Measurements from ENCODE around the gene VEGFA. TPM values are rescaled to one million over a fixed set of nuclear protein-coding genes. Genes with fewer than 3 reads are reported as not detected.

Gene VEGFA
- total and polyA plus RNA-seq, 2 experiments from 2014 or later, result 148 to 179 TPM

GRCh38 chr6:43803783-43804549 is 34.0 kb downstream of the VEGFA start:
- peaks cover 77% of the 10 kb centered on the region for H3K4me1 ChIP-seq (ENCODE audit: insufficient read depth)
- H3K79me2 ChIP-seq, result no peaks in the 10 kb centered on the region
- no peaks in the 10 kb centered on the region for H3K9me2 ChIP-seq (replicated peaks; ENCODE audit: insufficient read depth)
- no peak overlapping the region for H2AFZ ChIP-seq
- peak overlapping the region; percentile 94 for H3K27ac ChIP-seq
- no peaks in the 10 kb centered on the region for H3K36me3 ChIP-seq (replicated peaks; ENCODE audit: insufficient read depth, low read depth)
- H3K4me2 ChIP-seq, result peak overlapping the region; percentile 19
- H3K9me3 ChIP-seq (ENCODE audit: low read depth), result no peaks in the 10 kb centered on the region
- H4K20me1 ChIP-seq (ENCODE audit: insufficient read depth, poor library complexity, severe bottlenecking), result no peaks in the 10 kb centered on the region
- H3K4me3 ChIP-seq, result no peak overlapping the region
- peak; percentile 68 for DNase-seq (ENCODE audit: low spot score)
- 78% methylated on average over 2 of the region's 2 CpGs for WGBS (ENCODE audit: low lambda C conversion rate, missing lambda C conversion rate)
- TF ChIP-seq EZH2 (IDR thresholded peaks at IDR 0.05; ENCODE audit: borderline replicate concordance), result no peak
- TF ChIP-seq CTCF (IDR thresholded peaks at IDR 0.05; ENCODE audit: poor library complexity), result no peak
- no peak for TF ChIP-seq EZH2phosphoT487 (IDR thresholded peaks at IDR 0.05; ENCODE audit: low read depth, severe bottlenecking, unreplicated experiment)
- no peaks in the 10 kb centered on the region for H3K27me3 ChIP-seq

- Histone ChIP-seq H3K4me1 (ENCODE audit: insufficient read depth) (peaks cover 73% of the 10 kb centered on the region), H3K27ac (peak overlapping the region; percentile 94), H3K36me3 (replicated peaks; ENCODE audit: insufficient read depth, low read depth) (no peaks in the 10 kb centered on the region), H3K4me2 (peak overlapping the region; percentile 71), H3K79me2 (no peaks in the 10 kb centered on the region), H4K20me1 (ENCODE audit: insufficient read depth, poor library complexity, severe bottlenecking) (no peaks in the 10 kb centered on the region), H3K4me3 (no peak overlapping the region), H3K9me2 (replicated peaks; ENCODE audit: insufficient read depth) (no peaks in the 10 kb centered on the region), H3K9me3 (ENCODE audit: low read depth) (no peaks in the 10 kb centered on the region), H3K27me3 (no peaks in the 10 kb centered on the region), H2AFZ (no peak overlapping the region)
- no peak for TF ChIP-seq EZH2 (IDR thresholded peaks at IDR 0.05; ENCODE audit: borderline replicate concordance)
- TF ChIP-seq EZH2phosphoT487 (IDR thresholded peaks at IDR 0.05; ENCODE audit: low read depth, severe bottlenecking, unreplicated experiment), result no peak
- no peak for TF ChIP-seq CTCF (IDR thresholded peaks at IDR 0.05; ENCODE audit: poor library complexity)
- peak; percentile 62 for DNase-seq (ENCODE audit: low spot score)
- WGBS (ENCODE audit: low lambda C conversion rate, missing lambda C conversion rate), result 58% methylated on average over 4 of the region's 4 CpGs
Measured at GRCh38 chr6:43804550-43805223, 34.7 kb downstream of the VEGFA start.

GRCh38 chr6:43805699-43806042 is 35.7 kb downstream of the VEGFA start:
- H3K27ac ChIP-seq, result peak overlapping the region; percentile 94
- no peaks in the 10 kb centered on the region for H3K27me3 ChIP-seq
- no peaks in the 10 kb centered on the region for H3K9me3 ChIP-seq (ENCODE audit: low read depth)
- no peaks in the 10 kb centered on the region for H3K9me2 ChIP-seq (replicated peaks; ENCODE audit: insufficient read depth)
- H2AFZ ChIP-seq, result no peak overlapping the region
- H3K4me2 ChIP-seq, result peak overlapping the region; percentile 71
- no peaks in the 10 kb centered on the region for H3K79me2 ChIP-seq
- no peak for DNase-seq (ENCODE audit: low spot score)
- no peak overlapping the region for H3K4me3 ChIP-seq
- TF ChIP-seq CTCF (IDR thresholded peaks at IDR 0.05; ENCODE audit: poor library complexity) (no peak), EZH2 (IDR thresholded peaks at IDR 0.05; ENCODE audit: borderline replicate concordance) (no peak), EZH2phosphoT487 (IDR thresholded peaks at IDR 0.05; ENCODE audit: low read depth, severe bottlenecking, unreplicated experiment) (no peak)
- H3K36me3 ChIP-seq (replicated peaks; ENCODE audit: insufficient read depth, low read depth), result no peaks in the 10 kb centered on the region
- no peaks in the 10 kb centered on the region for H4K20me1 ChIP-seq (ENCODE audit: insufficient read depth, poor library complexity, severe bottlenecking)
- peaks cover 75% of the 10 kb centered on the region for H3K4me1 ChIP-seq (ENCODE audit: insufficient read depth)
- 72% methylated on average over 5 of the region's 5 CpGs for WGBS (ENCODE audit: low lambda C conversion rate, missing lambda C conversion rate)

All from hepatocyte (in vitro differentiated cells).